Brain microvascular endothelial cell (primary cell): ENCODE data around the gene NTN1.

Source experiments
- DNase-seq: peaks from one replicate; pipeline ENCODE4 v3.0.0-alpha.2; 2020
- H3K27ac ChIP-seq: fragments of 250-450 bp; sonication (Bioruptor Pico); 2 replicates; pipeline ENCODE4 v1.5.1; 2020; ENCODE audit warnings: mild to moderate bottlenecking, moderate library complexity
- H3K27me3 ChIP-seq: fragments of 250-450 bp; sonication (Bioruptor Pico); replicated peaks from 2 replicates; pipeline ENCODE4 v1.5.1; 2020; ENCODE audit warnings: mild to moderate bottlenecking
- H3K36me3 ChIP-seq: fragments of 250-450 bp; sonication (Bioruptor Pico); replicated peaks from 2 replicates; pipeline ENCODE4 v1.5.1; 2020; ENCODE audit warnings: mild to moderate bottlenecking
- H3K4me3 ChIP-seq: 2 replicates; pipeline ENCODE4 v1.5.1; 2011; ENCODE audit warnings: low read depth, mild to moderate bottlenecking, control low read depth, low read length, moderate library complexity
- in situ Hi-C: cut with HindIII; loops from 2 replicates; pipeline ENCODE4 v1.10.0; 2017; ENCODE audit warnings: low sequenced_read_pairs, low pct_ligation_motif_present
- TF ChIP-seq, protein P1 (sequence below): IDR thresholded peaks from 2 replicates; pipeline ENCODE4 v1.5.1; 2011; ENCODE audit warnings: low read depth, mild to moderate bottlenecking, moderate library complexity, low read length, control low read depth, inconsistent platforms; ENCODE audit errors: missing control alignments

Gene NTN1

DNA sequence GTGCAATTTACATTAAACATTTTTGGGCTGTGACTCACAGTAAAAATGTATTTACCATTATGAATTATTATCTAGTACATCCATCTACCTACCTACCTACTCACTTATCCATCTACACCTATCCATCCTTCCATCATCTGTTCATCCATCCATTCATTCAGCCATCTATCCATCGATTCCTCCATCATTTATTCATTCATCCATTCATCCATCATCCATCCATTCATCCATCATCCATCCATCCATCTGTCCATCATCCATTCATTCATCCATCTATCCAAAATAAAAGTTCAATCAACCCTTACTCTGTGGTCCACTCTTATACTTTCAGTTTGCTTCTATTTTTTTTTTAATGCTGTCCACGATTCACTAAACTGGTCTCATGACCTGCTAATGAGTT, 118.4 kb downstream of the NTN1 start:
- no peak overlapping the region for H3K27ac ChIP-seq
- in situ Hi-C loops, result no loop called here
- TF ChIP-seq, protein P1, sequence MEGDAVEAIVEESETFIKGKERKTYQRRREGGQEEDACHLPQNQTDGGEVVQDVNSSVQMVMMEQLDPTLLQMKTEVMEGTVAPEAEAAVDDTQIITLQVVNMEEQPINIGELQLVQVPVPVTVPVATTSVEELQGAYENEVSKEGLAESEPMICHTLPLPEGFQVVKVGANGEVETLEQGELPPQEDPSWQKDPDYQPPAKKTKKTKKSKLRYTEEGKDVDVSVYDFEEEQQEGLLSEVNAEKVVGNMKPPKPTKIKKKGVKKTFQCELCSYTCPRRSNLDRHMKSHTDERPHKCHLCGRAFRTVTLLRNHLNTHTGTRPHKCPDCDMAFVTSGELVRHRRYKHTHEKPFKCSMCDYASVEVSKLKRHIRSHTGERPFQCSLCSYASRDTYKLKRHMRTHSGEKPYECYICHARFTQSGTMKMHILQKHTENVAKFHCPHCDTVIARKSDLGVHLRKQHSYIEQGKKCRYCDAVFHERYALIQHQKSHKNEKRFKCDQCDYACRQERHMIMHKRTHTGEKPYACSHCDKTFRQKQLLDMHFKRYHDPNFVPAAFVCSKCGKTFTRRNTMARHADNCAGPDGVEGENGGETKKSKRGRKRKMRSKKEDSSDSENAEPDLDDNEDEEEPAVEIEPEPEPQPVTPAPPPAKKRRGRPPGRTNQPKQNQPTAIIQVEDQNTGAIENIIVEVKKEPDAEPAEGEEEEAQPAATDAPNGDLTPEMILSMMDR, result no peak

GRCh38 chr17:9140550-9141424, 119.5 kb downstream of the NTN1 start:
- in situ Hi-C loops, result no loop called here
- no peak overlapping the region for H3K4me3 ChIP-seq
- no peaks in the 10 kb centered on the region for H3K36me3 ChIP-seq
- DNase-seq, result no peak
- TF ChIP-seq, protein P1, result no peak
- no peaks in the 10 kb centered on the region for H3K27me3 ChIP-seq
- H3K27ac ChIP-seq, result no peak overlapping the region

More for the DNA sequence above, 118.4 kb downstream of the NTN1 start:
- Histone ChIP-seq H3K27me3 (no peaks in the 10 kb centered on the region), H3K4me3 (no peak overlapping the region), H3K36me3 (no peaks in the 10 kb centered on the region)
- no peak for DNase-seq

DNA sequence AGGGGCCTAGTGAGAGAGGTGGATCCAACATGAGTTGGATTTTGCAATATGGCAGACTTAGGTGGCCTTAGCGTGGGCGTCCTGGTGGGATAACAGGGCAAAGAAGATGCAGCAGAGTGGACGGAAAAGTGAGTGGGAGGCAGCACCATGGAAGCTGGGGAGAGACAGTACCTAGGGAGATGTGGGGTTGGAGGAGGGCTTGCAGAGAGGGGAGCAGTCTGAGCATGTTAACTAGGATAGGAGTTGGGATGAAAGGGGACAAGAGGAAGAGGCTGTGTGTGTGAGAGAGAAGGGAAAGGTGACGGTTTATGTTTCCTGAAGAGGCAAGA, 120.1 kb downstream of the NTN1 start:
- in situ Hi-C loops, result no loop called here
- H3K36me3 ChIP-seq, result no peaks in the 10 kb centered on the region
- no peak for DNase-seq
- H3K4me3 ChIP-seq, result no peak overlapping the region
- no peaks in the 10 kb centered on the region for H3K27me3 ChIP-seq
- H3K27ac ChIP-seq, result no peak overlapping the region
- TF ChIP-seq, protein P1, result no peak

DNA sequence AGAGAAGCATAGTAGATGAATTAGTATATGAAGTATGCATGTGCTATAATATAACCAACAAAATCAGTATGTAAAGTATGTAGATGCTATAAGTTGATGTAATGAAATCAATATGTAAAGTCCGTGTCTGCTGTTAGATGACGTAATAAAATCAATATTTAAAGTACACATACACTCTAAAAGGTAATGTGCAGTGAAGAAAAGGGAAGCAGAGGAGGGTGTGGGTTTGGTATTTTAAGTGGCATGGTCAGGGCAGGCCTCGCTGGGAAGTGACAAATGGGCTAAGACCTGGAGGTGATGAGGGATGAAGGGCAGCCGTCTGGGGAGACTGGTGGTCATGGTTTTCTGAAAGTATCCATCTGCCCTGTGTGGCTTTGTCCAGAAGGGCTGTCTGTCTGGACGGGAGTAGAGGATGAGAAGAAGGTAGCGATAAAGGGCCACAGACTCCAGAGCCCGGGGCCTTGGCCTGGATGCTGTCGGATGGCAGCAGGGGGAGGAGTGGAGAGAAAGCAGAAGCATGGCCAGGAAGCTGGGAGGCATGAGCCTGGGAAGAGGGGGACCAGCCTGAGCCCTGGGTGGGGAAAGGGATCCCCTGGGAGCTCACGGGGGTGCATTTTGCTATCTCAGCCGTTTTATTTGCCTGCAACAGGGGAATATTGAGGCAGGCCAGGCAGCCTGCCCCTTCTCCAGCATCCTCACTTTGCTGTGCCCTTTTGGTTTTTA, 121.6 kb downstream of the NTN1 start:
- in situ Hi-C loops, result no loop called here
- H3K4me3 ChIP-seq, result no peak overlapping the region

DNA sequence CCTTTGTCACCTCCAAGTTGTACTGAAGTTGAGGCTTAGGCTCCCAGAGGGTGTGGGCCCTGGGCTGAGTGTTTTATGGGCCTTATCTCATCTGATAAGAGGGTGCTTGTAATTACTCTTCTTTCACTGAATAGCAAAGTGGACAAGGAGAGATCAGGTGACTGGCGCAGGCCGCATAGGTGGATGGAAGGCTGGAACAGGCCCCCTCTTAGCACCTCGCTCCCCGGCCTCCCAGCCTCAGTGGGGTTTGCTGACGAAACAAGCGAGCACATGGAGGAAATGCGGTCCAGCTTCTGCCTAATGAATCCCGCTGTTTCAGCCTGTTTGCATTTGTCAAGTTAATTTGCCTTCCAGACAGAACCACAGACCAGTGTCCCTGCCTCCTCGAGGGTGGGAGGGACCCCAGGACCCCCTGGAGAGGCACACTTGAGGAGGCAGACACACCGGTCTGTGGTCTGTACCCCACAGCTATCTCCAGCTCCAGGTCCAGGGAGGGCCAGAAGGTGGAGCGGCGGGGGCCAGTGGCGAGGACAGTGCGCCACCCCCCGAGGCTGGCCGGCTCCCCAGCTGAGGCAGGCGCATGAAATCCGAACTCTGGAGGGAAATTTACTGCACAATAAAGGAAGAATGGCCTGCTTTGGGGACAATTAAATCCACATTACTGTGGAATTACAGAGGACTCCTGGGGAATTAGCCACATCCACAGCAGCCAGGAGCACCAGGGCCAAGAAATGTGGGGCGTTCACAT, 123.4 kb downstream of the NTN1 start:
- Histone ChIP-seq H3K36me3 (no peaks in the 10 kb centered on the region), H3K27ac (no peak overlapping the region), H3K4me3 (no peak overlapping the region), H3K27me3 (no peaks in the 10 kb centered on the region)
- in situ Hi-C loops, result no loop called here
- DNase-seq, result no peak
- TF ChIP-seq, protein P1, result no peak

More for the DNA sequence above, 121.6 kb downstream of the NTN1 start:
- H3K27me3 ChIP-seq, result no peaks in the 10 kb centered on the region
- no peak overlapping the region for H3K27ac ChIP-seq
- TF ChIP-seq, protein P1, result no peak
- no peaks in the 10 kb centered on the region for H3K36me3 ChIP-seq
- DNase-seq, result no peak
